ENCODE data around the gene SLC16A12.
"Not testable (repeated sequence)": the region's sequence is repeated elsewhere in the genome, so short reads cannot be mapped to it uniquely, and the experiment has no call there.

Gene SLC16A12

DNA sequence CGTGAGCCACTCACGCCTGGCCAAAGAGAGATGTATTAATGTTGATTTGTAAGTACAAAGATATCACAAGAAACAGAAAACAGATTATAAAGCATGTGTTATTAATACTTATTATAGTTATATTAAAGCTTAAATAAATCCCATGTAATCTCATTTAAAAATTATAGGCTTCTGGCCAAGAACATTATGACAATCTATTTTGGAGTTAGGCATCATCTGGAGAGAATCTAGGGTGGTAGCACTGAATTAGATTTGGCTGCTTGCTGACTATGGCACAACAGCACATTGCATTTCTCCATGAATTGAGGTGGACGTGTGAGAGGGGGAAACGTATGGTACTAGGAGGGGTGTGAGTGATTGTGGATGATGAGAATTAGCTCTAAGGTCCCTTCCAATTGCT is 16.8 kb upstream of the SLC16A12 start:
- FAIRE-seq (no peak), DNase-seq (ENCODE audit: insufficient read length, low spot score) (no peak)
- TF ChIP-seq POLR2A (IDR thresholded peaks at IDR 0.05; ENCODE audit: low read depth, low read length), result no peak
- no peak for TF ChIP-seq PAX5 (IDR thresholded peaks at IDR 0.05; ENCODE audit: insufficient read depth, low read length, severe bottlenecking)
- TF ChIP-seq POU2F2 (IDR thresholded peaks at IDR 0.05; ENCODE audit: low read depth, low read length), result no peak
- no peak for TF ChIP-seq POLR2AphosphoS5 (IDR thresholded peaks at IDR 0.05; ENCODE audit: low read depth, low read length)
- TF ChIP-seq TAF1 (IDR thresholded peaks at IDR 0.05; ENCODE audit: low read depth, low read length), result no peak
- TF ChIP-seq SPI1 (IDR thresholded peaks at IDR 0.05; ENCODE audit: low read depth, low read length), result no peak

GRCh38 chr10:89550509-89550908 is 15.1 kb upstream of the SLC16A12 start:
- DNase-seq (ENCODE audit: insufficient read length, low spot score), result no peak
- TF ChIP-seq POU2F2 (IDR thresholded peaks at IDR 0.05; ENCODE audit: low read depth, low read length) (no peak), POLR2AphosphoS5 (IDR thresholded peaks at IDR 0.05; ENCODE audit: low read depth, low read length) (no peak), TAF1 (IDR thresholded peaks at IDR 0.05; ENCODE audit: low read depth, low read length) (no peak), POLR2A (IDR thresholded peaks at IDR 0.05; ENCODE audit: low read depth, low read length) (no peak), SPI1 (IDR thresholded peaks at IDR 0.05; ENCODE audit: low read depth, low read length) (no peak), PAX5 (IDR thresholded peaks at IDR 0.05; ENCODE audit: insufficient read depth, low read length, severe bottlenecking) (no peak)
- FAIRE-seq, result no peak

DNA sequence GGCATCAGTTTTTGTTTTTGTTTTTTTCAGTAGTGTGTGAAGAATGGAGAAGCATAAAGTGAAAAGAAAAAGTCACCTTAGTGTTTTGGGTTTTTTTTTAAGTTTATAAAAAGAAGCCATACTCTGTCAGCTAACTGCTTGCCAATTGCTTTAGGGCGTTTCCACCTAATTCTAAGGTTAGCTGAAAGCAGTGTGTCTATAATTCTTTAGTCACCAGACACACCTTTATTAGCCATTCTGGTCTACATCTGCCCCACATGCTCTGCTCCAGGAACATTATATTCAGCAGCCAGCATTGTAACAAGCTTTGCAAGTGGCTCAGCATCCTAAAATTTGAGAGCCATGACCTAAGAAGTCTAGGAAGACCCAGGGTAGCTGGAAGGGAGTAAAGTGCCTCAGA is 14.1 kb upstream of the SLC16A12 start:
- FAIRE-seq, result no peak
- no peak for DNase-seq (ENCODE audit: insufficient read length, low spot score)
- TF ChIP-seq POU2F2 (IDR thresholded peaks at IDR 0.05; ENCODE audit: low read depth, low read length) (no peak), POLR2AphosphoS5 (IDR thresholded peaks at IDR 0.05; ENCODE audit: low read depth, low read length) (no peak), PAX5 (IDR thresholded peaks at IDR 0.05; ENCODE audit: insufficient read depth, low read length, severe bottlenecking) (no peak), SPI1 (IDR thresholded peaks at IDR 0.05; ENCODE audit: low read depth, low read length) (no peak), TAF1 (IDR thresholded peaks at IDR 0.05; ENCODE audit: low read depth, low read length) (no peak), POLR2A (IDR thresholded peaks at IDR 0.05; ENCODE audit: low read depth, low read length) (no peak)

DNA sequence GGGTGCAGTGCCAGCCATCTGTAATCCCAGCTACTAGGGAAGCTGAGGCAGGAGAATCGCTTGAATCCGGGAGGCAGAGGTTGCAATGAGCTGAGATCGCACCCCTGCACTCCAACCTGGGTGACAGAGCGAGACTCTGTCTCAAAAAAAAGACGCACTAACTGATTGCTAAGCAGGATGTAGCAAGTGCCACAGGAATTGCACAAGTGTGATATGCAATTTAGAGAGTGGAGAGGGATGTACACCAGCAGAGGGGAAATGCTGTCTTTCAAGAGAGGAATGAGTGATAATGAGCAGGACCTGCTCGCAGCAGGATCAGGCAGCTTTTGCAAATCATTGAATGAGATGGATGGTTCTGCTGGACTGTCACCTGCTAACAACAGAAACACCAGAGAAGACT is 13.3 kb upstream of the SLC16A12 start:
- TF ChIP-seq TAF1 (IDR thresholded peaks at IDR 0.05; ENCODE audit: low read depth, low read length) (no peak), POLR2A (IDR thresholded peaks at IDR 0.05; ENCODE audit: low read depth, low read length) (no peak), POLR2AphosphoS5 (IDR thresholded peaks at IDR 0.05; ENCODE audit: low read depth, low read length) (no peak), SPI1 (IDR thresholded peaks at IDR 0.05; ENCODE audit: low read depth, low read length) (no peak), PAX5 (IDR thresholded peaks at IDR 0.05; ENCODE audit: insufficient read depth, low read length, severe bottlenecking) (no peak), POU2F2 (IDR thresholded peaks at IDR 0.05; ENCODE audit: low read depth, low read length) (no peak)
- DNase-seq (ENCODE audit: insufficient read length, low spot score) (no peak), FAIRE-seq (no peak)

GRCh38 chr10:89547853-89548513 is 12.6 kb upstream of the SLC16A12 start:
- FAIRE-seq (no peak), DNase-seq (ENCODE audit: insufficient read length, low spot score) (no peak)
- TF ChIP-seq POU2F2 (IDR thresholded peaks at IDR 0.05; ENCODE audit: low read depth, low read length) (no peak), PAX5 (IDR thresholded peaks at IDR 0.05; ENCODE audit: insufficient read depth, low read length, severe bottlenecking) (no peak), TAF1 (IDR thresholded peaks at IDR 0.05; ENCODE audit: low read depth, low read length) (no peak), SPI1 (IDR thresholded peaks at IDR 0.05; ENCODE audit: low read depth, low read length) (no peak), POLR2A (IDR thresholded peaks at IDR 0.05; ENCODE audit: low read depth, low read length) (no peak), POLR2AphosphoS5 (IDR thresholded peaks at IDR 0.05; ENCODE audit: low read depth, low read length) (no peak)

DNA sequence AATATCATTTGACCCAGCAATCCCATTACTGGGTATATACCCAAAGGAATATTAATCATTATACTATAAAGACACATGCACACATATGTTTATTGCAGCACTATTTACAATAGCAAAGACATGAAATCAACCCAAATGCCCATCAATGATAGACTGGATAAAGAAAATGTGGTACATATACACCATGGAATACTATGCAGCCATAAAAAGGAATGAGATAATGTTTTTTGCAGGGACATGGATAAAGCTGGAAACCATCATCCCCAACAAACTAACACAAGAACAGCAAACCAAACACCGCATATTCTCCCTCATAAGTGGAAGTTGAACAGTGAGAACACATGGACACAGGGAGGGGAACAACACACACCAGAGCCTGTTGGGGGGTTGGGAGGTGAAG is 11.3 kb upstream of the SLC16A12 start:
- FAIRE-seq; DNase-seq (ENCODE audit: insufficient read length, low spot score): not testable (repeated sequence)

GRCh38 chr10:89543841-89544240 is 8.4 kb upstream of the SLC16A12 start:
- no peak for DNase-seq (ENCODE audit: insufficient read length, low spot score)
- FAIRE-seq, result no peak
- TF ChIP-seq PAX5 (IDR thresholded peaks at IDR 0.05; ENCODE audit: insufficient read depth, low read length, severe bottlenecking) (no peak), POLR2AphosphoS5 (IDR thresholded peaks at IDR 0.05; ENCODE audit: low read depth, low read length) (no peak), SPI1 (IDR thresholded peaks at IDR 0.05; ENCODE audit: low read depth, low read length) (no peak), POLR2A (IDR thresholded peaks at IDR 0.05; ENCODE audit: low read depth, low read length) (no peak), TAF1 (IDR thresholded peaks at IDR 0.05; ENCODE audit: low read depth, low read length) (no peak), POU2F2 (IDR thresholded peaks at IDR 0.05; ENCODE audit: low read depth, low read length) (no peak)

DNA sequence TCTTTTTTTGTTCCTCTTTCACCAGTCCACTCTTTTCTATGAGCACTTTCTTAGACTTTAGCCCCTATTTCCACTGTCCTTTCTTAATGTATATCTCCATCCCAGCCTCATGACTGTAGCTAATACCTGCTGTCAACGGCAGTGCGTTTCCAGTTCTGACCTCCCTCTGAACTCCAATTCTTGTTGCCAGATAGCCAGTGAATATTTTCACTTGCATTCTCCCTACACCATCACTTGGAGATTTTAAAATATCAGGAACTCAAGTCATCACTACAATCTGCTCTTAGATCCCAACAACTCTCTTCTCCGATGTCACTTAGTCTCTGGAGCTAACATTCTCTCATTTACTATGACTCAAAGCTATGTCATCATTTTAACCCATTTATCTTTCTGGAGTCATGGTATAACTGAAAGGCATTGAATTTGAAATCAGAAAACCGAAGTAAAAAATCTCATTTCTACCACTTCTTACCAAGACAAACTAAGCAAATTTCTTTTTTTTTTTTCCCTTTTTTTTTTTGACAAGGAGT is 5.1 kb upstream of the SLC16A12 start:
- FAIRE-seq, result no peak
- no peak for DNase-seq (ENCODE audit: insufficient read length, low spot score)
- TF ChIP-seq POLR2AphosphoS5 (IDR thresholded peaks at IDR 0.05; ENCODE audit: low read depth, low read length), result no peak
- no peak for TF ChIP-seq SPI1 (IDR thresholded peaks at IDR 0.05; ENCODE audit: low read depth, low read length)
- no peak for TF ChIP-seq PAX5 (IDR thresholded peaks at IDR 0.05; ENCODE audit: insufficient read depth, low read length, severe bottlenecking)
- no peak for TF ChIP-seq POU2F2 (IDR thresholded peaks at IDR 0.05; ENCODE audit: low read depth, low read length)
- TF ChIP-seq POLR2A (IDR thresholded peaks at IDR 0.05; ENCODE audit: low read depth, low read length), result no peak
- TF ChIP-seq TAF1 (IDR thresholded peaks at IDR 0.05; ENCODE audit: low read depth, low read length), result no peak

DNA sequence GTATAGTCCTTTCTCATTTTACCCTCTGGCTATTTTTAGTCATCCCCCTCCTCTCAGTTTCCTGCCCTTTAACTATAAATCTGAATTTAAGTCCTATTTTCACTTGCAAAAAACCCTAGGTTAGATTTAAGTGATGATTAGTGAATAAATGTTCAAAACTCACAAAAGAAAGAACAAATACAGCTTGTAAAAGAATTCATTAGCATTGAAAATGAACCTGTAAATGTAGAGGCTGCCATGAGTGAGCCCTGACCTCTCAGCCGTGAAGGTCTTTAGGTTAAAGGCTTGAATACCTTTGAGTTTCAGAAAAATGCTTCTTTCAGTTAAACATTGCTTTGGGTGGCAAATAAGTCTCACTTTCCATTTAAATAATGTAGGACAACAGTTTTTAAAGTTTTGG is 2.0 kb upstream of the SLC16A12 start:
- DNase-seq (ENCODE audit: insufficient read length, low spot score) (no peak), FAIRE-seq (no peak)
- TF ChIP-seq PAX5 (IDR thresholded peaks at IDR 0.05; ENCODE audit: insufficient read depth, low read length, severe bottlenecking), result no peak
- no peak for TF ChIP-seq POLR2A (IDR thresholded peaks at IDR 0.05; ENCODE audit: low read depth, low read length)
- no peak for TF ChIP-seq TAF1 (IDR thresholded peaks at IDR 0.05; ENCODE audit: low read depth, low read length)
- TF ChIP-seq SPI1 (IDR thresholded peaks at IDR 0.05; ENCODE audit: low read depth, low read length), result no peak
- no peak for TF ChIP-seq POLR2AphosphoS5 (IDR thresholded peaks at IDR 0.05; ENCODE audit: low read depth, low read length)
- no peak for TF ChIP-seq POU2F2 (IDR thresholded peaks at IDR 0.05; ENCODE audit: low read depth, low read length)

- TF ChIP-seq POLR2A (IDR thresholded peaks at IDR 0.05; ENCODE audit: low read depth, low read length) (no peak), PAX5 (IDR thresholded peaks at IDR 0.05; ENCODE audit: insufficient read depth, low read length, severe bottlenecking) (no peak), POLR2AphosphoS5 (IDR thresholded peaks at IDR 0.05; ENCODE audit: low read depth, low read length) (no peak), SPI1 (IDR thresholded peaks at IDR 0.05; ENCODE audit: low read depth, low read length) (no peak)
- no peak for FAIRE-seq
These were observed 590 bp upstream of the SLC16A12 start for GRCh38 chr10:89536013-89536354.

More at GRCh38 chr10:89536013-89536354, 590 bp upstream of the SLC16A12 start:
- no peak for DNase-seq (ENCODE audit: insufficient read length, low spot score)
